ENCODE measurements around the gene ANKZF1.

The ANKZF1 gene

GRCh38 chr2:219247678-219248642 is 18.4 kb downstream of the ANKZF1 start:
- peaks cover 14 to 30% of the 10 kb centered on the region in 2 donors for H3K36me3 ChIP-seq (ENCODE audit: control insufficient read depth in 1 of 2, insufficient read depth in 2 of 2, low read length in 2 of 2)
- H3K4me3 ChIP-seq (ENCODE audit: low read depth in 1 of 2, low read length in 2 of 2), result peak overlapping the region in 1 of 2 donors; percentile 54
- peaks cover 84 to 85% of the 10 kb centered on the region in 2 donors for H3K4me1 ChIP-seq (ENCODE audit: control insufficient read depth in 1 of 2, insufficient read depth in 2 of 2, low read length in 2 of 2)
- H3K9ac ChIP-seq (ENCODE audit: low read depth in 1 of 2, low read length in 2 of 2), result peak overlapping the region in 1 of 2 donors; percentile 38
- H3K9me3 ChIP-seq (ENCODE audit: control insufficient read depth in 1 of 2, low read length in 2 of 2), result no peaks in the 10 kb centered on the region
- no peaks in the 10 kb centered on the region for H3K27me3 ChIP-seq (ENCODE audit: control insufficient read depth in 1 of 2, insufficient read depth in 2 of 2, low read length in 2 of 2)
- H3K27ac ChIP-seq (ENCODE audit: low read depth, low read length), result peak overlapping the region; percentile 10

DNA sequence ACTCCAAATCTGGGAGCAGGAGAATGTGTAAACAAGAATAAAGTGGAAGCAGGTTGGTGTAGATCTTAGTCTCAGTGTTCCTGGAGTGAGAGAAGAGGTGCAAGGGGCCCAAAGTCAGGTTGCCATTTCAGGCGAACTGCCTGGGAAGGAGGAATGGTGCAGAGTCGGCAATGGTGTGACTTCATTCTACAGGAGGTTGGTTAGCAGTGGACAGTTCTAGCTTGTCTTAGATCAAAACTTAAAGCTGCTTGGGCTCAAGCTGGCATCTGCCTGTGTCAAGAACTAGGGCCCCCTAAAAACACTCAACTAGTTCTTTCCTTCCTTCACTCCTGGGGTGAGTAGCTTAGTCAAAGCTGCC is 19.2 kb downstream of the ANKZF1 start:
- peaks cover 77 to 90% of the 10 kb centered on the region in 2 donors for H3K4me1 ChIP-seq (ENCODE audit: control insufficient read depth in 1 of 2, insufficient read depth in 2 of 2, low read length in 2 of 2)
- peak overlapping the region; percentile 43 to 54 for H3K4me3 ChIP-seq (ENCODE audit: low read depth in 1 of 2, low read length in 2 of 2)
- no peaks in the 10 kb centered on the region for H3K27me3 ChIP-seq (ENCODE audit: control insufficient read depth in 1 of 2, insufficient read depth in 2 of 2, low read length in 2 of 2)
- H3K9me3 ChIP-seq (ENCODE audit: control insufficient read depth in 1 of 2, low read length in 2 of 2), result no peaks in the 10 kb centered on the region
- peak overlapping the region; percentile 92 for H3K27ac ChIP-seq (ENCODE audit: low read depth, low read length)
- H3K9ac ChIP-seq (ENCODE audit: low read depth in 1 of 2, low read length in 2 of 2), result peak overlapping the region; percentile 18 to 78
- peaks cover 14 to 30% of the 10 kb centered on the region in 2 donors for H3K36me3 ChIP-seq (ENCODE audit: control insufficient read depth in 1 of 2, insufficient read depth in 2 of 2, low read length in 2 of 2)

GRCh38 chr2:219249203-219249980 is 19.8 kb downstream of the ANKZF1 start:
- peaks cover 77 to 85% of the 10 kb centered on the region in 2 donors for H3K4me1 ChIP-seq (ENCODE audit: control insufficient read depth in 1 of 2, insufficient read depth in 2 of 2, low read length in 2 of 2)
- H3K9ac ChIP-seq (ENCODE audit: low read depth in 1 of 2, low read length in 2 of 2), result peak overlapping the region; percentile 18 to 78
- H3K9me3 ChIP-seq (ENCODE audit: control insufficient read depth in 1 of 2, low read length in 2 of 2), result no peaks in the 10 kb centered on the region
- peak overlapping the region; percentile 92 for H3K27ac ChIP-seq (ENCODE audit: low read depth, low read length)
- H3K4me3 ChIP-seq (ENCODE audit: low read depth in 1 of 2, low read length in 2 of 2), result peak overlapping the region; percentile 43 to 54
- no peaks in the 10 kb centered on the region for H3K27me3 ChIP-seq (ENCODE audit: control insufficient read depth in 1 of 2, insufficient read depth in 2 of 2, low read length in 2 of 2)
- peaks cover 14 to 30% of the 10 kb centered on the region in 2 donors for H3K36me3 ChIP-seq (ENCODE audit: control insufficient read depth in 1 of 2, insufficient read depth in 2 of 2, low read length in 2 of 2)

DNA sequence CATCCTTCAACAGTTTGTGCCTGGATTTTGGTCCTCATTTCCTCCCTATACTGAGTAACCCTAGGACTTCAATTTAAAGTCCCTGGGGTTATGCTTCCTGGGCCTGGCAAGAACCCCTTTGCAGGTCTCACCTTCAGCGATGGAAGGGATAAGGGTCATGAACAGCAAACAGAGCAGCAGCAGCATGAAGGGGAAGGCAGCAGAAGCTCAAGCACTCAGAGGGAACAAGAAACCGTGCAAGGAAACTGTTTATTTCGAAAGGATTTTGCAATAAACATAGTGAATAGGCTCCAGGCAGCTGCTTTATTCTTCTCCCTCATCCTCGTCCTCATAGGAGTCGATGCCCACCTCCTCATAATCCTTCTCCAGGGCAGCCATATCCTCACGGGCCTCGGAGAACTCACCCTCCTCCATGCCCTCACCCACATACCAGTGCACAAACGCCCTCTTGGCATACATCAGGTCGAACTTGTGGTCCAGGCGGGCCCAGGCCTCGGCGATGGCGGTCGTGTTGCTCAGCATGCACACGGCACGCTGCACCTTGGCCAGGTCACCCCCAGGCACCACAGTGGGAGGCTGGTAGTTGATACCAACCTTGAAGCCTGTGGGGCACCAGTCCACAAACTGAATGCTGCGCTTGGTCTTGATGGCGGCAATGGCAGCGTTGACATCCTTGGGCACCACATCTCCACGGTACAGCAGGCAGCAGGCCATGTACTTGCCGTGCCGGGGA is 20.6 kb downstream of the ANKZF1 start:
- no peaks in the 10 kb centered on the region for H3K9me3 ChIP-seq (ENCODE audit: control insufficient read depth in 1 of 2, low read length in 2 of 2)
- no peaks in the 10 kb centered on the region for H3K27me3 ChIP-seq (ENCODE audit: control insufficient read depth in 1 of 2, insufficient read depth in 2 of 2, low read length in 2 of 2)
- H3K9ac ChIP-seq (ENCODE audit: low read depth in 1 of 2, low read length in 2 of 2), result peak overlapping the region; percentile 18 to 78
- peak overlapping the region; percentile 92 for H3K27ac ChIP-seq (ENCODE audit: low read depth, low read length)
- peaks cover 71 to 82% of the 10 kb centered on the region in 2 donors for H3K4me1 ChIP-seq (ENCODE audit: control insufficient read depth in 1 of 2, insufficient read depth in 2 of 2, low read length in 2 of 2)
- H3K36me3 ChIP-seq (ENCODE audit: control insufficient read depth in 1 of 2, insufficient read depth in 2 of 2, low read length in 2 of 2), result peaks cover 14 to 30% of the 10 kb centered on the region in 2 donors
- H3K4me3 ChIP-seq (ENCODE audit: low read depth in 1 of 2, low read length in 2 of 2), result peak overlapping the region; percentile 43 to 54

DNA sequence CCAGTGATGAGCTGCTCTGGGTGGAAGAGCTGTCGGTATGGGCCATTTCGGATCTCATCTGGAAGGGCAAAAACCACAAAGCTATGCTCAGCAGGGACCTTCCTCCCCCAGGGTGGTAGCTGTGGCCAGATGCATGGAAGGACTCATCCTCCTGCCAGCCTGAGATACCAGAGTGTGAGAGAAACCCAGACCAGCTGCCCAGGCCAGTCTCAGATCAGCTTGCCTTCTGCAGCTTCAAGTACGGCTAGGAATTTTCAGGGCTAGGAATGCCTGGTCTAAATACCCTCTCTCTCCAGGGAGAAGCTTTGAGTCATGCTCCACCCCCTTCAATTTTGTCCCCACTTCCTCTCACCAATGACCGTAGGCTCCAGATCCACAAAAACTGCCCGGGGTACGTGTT is 22.1 kb downstream of the ANKZF1 start:
- Histone ChIP-seq H3K9me3 (ENCODE audit: control insufficient read depth in 1 of 2, low read length in 2 of 2) (no peaks in the 10 kb centered on the region), H3K36me3 (ENCODE audit: control insufficient read depth in 1 of 2, insufficient read depth in 2 of 2, low read length in 2 of 2) (peaks cover 14 to 30% of the 10 kb centered on the region in 2 donors), H3K4me3 (ENCODE audit: low read depth in 1 of 2, low read length in 2 of 2) (peak overlapping the region; percentile 82 to 87), H3K27ac (ENCODE audit: low read depth, low read length) (no peak overlapping the region), H3K4me1 (ENCODE audit: control insufficient read depth in 1 of 2, insufficient read depth in 2 of 2, low read length in 2 of 2) (peaks cover 61 to 71% of the 10 kb centered on the region in 2 donors), H3K9ac (ENCODE audit: low read depth in 1 of 2, low read length in 2 of 2) (peak overlapping the region; percentile 74 to 89), H3K27me3 (ENCODE audit: control insufficient read depth in 1 of 2, insufficient read depth in 2 of 2, low read length in 2 of 2) (peaks cover 0 to 3% of the 10 kb centered on the region in 2 donors)

- Histone ChIP-seq H3K9me3 (ENCODE audit: control insufficient read depth in 1 of 2, low read length in 2 of 2) (no peaks in the 10 kb centered on the region), H3K9ac (ENCODE audit: low read depth in 1 of 2, low read length in 2 of 2) (peak overlapping the region; percentile 74 to 89), H3K27me3 (ENCODE audit: control insufficient read depth in 1 of 2, insufficient read depth in 2 of 2, low read length in 2 of 2) (peaks cover 0 to 3% of the 10 kb centered on the region in 2 donors), H3K4me3 (ENCODE audit: low read depth in 1 of 2, low read length in 2 of 2) (peak overlapping the region; percentile 82 to 87), H3K36me3 (ENCODE audit: control insufficient read depth in 1 of 2, insufficient read depth in 2 of 2, low read length in 2 of 2) (peaks cover 14 to 27% of the 10 kb centered on the region in 2 donors), H3K27ac (ENCODE audit: low read depth, low read length) (no peak overlapping the region), H3K4me1 (ENCODE audit: control insufficient read depth in 1 of 2, insufficient read depth in 2 of 2, low read length in 2 of 2) (peaks cover 57 to 66% of the 10 kb centered on the region in 2 donors)
These were observed 22.5 kb downstream of the ANKZF1 start for GRCh38 chr2:219252084-219252483.

DNA sequence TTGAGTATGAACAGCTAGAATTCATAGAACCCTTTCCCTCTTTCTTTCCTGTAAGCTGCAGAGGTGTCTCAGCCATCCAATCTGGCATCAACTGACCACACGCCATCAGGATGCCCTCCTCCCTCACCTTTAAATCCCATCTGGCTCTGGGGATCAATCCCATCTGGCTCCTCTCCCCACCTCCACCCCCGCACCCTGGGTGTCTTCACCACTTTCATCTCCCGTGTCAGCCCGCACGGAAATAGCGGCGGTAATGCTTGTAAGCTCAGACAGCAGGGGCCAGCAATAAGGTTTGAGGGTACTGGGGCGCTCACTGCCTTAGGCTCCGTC is 22.9 kb downstream of the ANKZF1 start:
- Histone ChIP-seq H3K9me3 (ENCODE audit: control insufficient read depth in 1 of 2, low read length in 2 of 2) (no peaks in the 10 kb centered on the region), H3K4me3 (ENCODE audit: low read depth in 1 of 2, low read length in 2 of 2) (peak overlapping the region; percentile 82 to 87), H3K27me3 (ENCODE audit: control insufficient read depth in 1 of 2, insufficient read depth in 2 of 2, low read length in 2 of 2) (peaks cover 0 to 3% of the 10 kb centered on the region in 2 donors), H3K4me1 (ENCODE audit: control insufficient read depth in 1 of 2, insufficient read depth in 2 of 2, low read length in 2 of 2) (peaks cover 53 to 62% of the 10 kb centered on the region in 2 donors), H3K9ac (ENCODE audit: low read depth in 1 of 2, low read length in 2 of 2) (peak overlapping the region; percentile 74 to 89), H3K27ac (ENCODE audit: low read depth, low read length) (peak overlapping the region; percentile 70), H3K36me3 (ENCODE audit: control insufficient read depth in 1 of 2, insufficient read depth in 2 of 2, low read length in 2 of 2) (peaks cover 10 to 23% of the 10 kb centered on the region in 2 donors)

DNA sequence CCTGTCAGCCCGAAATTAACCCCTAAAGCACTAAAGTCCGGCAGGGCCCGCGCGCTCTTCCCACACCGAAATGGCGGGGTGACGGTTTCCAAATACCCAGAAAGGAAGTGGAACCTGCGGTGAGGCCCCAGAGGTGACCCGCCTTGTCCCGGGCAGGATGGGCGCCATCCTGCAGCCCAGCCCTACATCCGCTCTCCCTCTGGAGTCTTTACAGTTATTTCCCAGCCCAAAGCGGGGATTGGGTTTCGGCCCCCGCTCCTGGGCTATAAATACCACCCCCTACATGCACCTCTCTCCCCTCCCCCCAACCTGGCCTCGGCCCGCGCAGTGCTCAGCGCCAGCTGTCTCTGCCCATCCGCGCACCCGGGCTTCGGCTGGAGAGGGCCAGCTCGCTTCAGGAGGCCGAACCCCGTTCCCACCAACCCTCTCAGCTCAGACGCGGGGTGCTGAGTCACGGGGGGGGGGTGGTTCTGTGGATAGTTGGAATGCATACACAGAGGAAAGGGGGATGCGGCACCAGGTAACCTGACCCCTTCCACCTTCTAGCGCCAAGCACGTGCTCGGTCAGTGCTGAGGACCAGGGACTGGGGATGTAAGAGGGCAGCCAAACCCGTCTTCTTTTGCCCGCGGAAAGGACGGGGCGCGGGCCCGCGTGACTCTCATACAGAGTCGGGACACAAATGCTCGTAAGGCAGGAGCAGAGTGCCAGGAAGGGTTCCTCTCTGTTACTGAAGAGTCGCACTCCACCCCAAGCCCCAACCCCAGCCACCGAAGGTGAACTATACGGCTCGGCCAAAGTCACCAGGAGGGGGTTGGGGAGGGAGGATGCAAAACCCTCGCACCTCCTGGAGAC is 23.5 kb downstream of the ANKZF1 start, which contains the start of gene TUBA4B:
Gene TUBA4B, plus strand, starts transcription at position 344 of the 853 bp plus-strand sequence. Its CDS starts 165 bp downstream, at position 509.
- Histone ChIP-seq H3K27me3 (ENCODE audit: control insufficient read depth in 1 of 2, insufficient read depth in 2 of 2, low read length in 2 of 2) (peaks cover 0 to 3% of the 10 kb centered on the region in 2 donors), H3K4me3 (ENCODE audit: low read depth in 1 of 2, low read length in 2 of 2) (peak within 1 kb of the TSS; percentile 82 to 87), H3K27ac (ENCODE audit: low read depth, low read length) (peak within 1 kb of the TSS; percentile 70), H3K36me3 (ENCODE audit: control insufficient read depth in 1 of 2, insufficient read depth in 2 of 2, low read length in 2 of 2) (peaks cover 7 to 17% of the 10 kb centered on the region in 2 donors), H3K9ac (ENCODE audit: low read depth in 1 of 2, low read length in 2 of 2) (peak within 1 kb of the TSS; percentile 74 to 89), H3K4me1 (ENCODE audit: control insufficient read depth in 1 of 2, insufficient read depth in 2 of 2, low read length in 2 of 2) (peaks cover 47 to 57% of the 10 kb centered on the region in 2 donors), H3K9me3 (ENCODE audit: control insufficient read depth in 1 of 2, low read length in 2 of 2) (no peaks in the 10 kb centered on the region)

All from duodenal mucosa (tissue), 2 donors.